ENCODE results near the gene PACSIN1.

Gene PACSIN1

GRCh38 chr6:34552620-34553019, 86.7 kb downstream of the PACSIN1 start:
- no peak for DNase-seq (ENCODE audit: low read depth)
- no peak for TF ChIP-seq CTCF (IDR thresholded peaks at IDR 0.05; ENCODE audit: low read depth, low read length, missing control alignments)
- H3K4me3 ChIP-seq (ENCODE audit: low read depth, low read length): no peak overlapping the region

- no peak for DNase-seq (ENCODE audit: low read depth)
- no peak overlapping the region for H3K4me3 ChIP-seq (ENCODE audit: low read depth, low read length)
- TF ChIP-seq CTCF (IDR thresholded peaks at IDR 0.05; ENCODE audit: low read depth, low read length, missing control alignments): no peak
Measured at GRCh38 chr6:34553146-34553545, 87.3 kb downstream of the PACSIN1 start.

- H3K4me3 ChIP-seq (ENCODE audit: low read depth, low read length): no peak overlapping the region
- no peak for DNase-seq (ENCODE audit: low read depth)
- no peak for TF ChIP-seq CTCF (IDR thresholded peaks at IDR 0.05; ENCODE audit: low read depth, low read length, missing control alignments)
Measured at GRCh38 chr6:34553750-34554149, 87.9 kb downstream of the PACSIN1 start.

DNA sequence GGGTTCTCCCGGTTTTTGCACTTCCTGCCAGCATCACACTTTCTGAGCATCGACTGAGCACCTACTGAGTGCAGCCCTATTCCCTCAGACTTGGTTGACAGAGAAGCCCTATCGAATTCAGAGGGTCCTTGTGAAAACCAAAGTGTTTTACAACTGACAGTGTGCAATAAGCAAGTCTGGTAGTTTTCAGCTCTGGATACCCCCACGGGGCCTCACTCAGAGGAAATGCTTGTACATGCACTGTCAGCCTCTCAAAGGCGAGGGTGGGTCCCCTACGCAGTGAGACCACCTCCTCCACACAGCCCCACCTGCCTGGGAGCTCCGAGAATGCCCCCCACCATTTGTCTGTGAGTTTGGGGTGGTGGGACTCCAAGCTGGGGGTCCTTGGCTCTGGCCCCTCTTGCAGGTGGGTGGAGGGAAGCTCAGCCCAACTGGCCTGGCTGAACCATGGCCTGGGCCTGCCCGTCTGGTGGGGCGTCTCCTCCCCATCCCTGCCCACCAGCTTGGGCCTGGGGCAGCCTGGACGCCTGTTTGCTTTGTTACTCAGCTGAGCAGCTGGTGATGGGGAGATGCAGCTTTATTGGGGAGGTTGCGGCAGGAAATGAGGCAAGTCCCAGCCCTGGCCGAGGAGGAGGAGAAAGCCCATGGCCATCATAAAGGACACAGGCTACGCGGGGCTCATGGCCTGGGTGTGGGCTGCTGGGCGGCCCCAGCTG, 88.6 kb downstream of the PACSIN1 start:
- no peak for DNase-seq (ENCODE audit: low read depth)
- no peak overlapping the region for H3K4me3 ChIP-seq (ENCODE audit: low read depth, low read length)
- no peak for TF ChIP-seq CTCF (IDR thresholded peaks at IDR 0.05; ENCODE audit: low read depth, low read length, missing control alignments)

GRCh38 chr6:34555007-34555322, 89.1 kb downstream of the PACSIN1 start:
- TF ChIP-seq CTCF (IDR thresholded peaks at IDR 0.05; ENCODE audit: low read depth, low read length, missing control alignments): no peak
- no peak for DNase-seq (ENCODE audit: low read depth)
- no peak overlapping the region for H3K4me3 ChIP-seq (ENCODE audit: low read depth, low read length)

DNA sequence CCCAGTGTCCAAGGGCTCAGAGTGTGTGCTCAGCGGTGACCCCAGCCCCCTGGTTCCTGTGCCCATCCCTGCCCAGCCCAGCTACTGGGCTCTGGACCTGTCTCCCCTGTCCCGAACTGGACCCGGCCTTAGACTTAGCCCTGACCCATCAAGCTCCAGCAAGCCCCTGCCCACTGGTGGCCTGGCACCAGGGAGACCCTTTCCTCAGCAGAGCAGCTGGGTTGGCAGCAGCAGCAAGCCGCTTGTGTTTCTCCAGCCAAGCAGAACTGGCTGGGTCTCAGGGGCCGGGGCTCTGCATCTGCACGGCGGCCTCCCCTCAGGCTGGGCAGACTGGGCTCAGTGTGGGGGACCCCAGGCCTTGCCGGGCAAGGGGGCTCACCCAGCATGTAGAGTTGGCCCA, 89.5 kb downstream of the PACSIN1 start:
- H3K4me3 ChIP-seq (ENCODE audit: low read depth, low read length): no peak overlapping the region
- TF ChIP-seq CTCF (IDR thresholded peaks at IDR 0.05; ENCODE audit: low read depth, low read length, missing control alignments): no peak

DNA sequence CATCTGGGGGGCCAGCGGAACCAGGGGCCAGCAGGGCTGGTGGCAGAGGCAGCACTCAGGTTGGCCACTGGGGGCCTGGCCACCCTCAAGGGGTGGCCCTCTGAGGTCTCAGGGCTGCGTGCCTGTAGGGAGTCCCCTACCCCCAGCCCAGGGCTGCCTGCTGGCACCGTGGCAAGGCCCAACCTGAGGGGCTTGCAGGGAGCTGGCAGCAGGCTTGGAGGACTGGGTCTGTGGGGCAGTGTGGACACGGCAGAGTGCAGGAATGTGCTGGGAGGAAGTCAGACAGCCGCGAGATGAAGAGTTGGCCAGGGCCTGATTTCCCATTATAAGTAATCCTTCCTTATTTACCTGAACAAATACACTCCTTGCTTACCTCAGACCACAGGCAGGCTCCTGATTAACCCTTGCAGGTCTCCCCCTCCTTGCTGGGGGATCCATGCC, 90.2 kb downstream of the PACSIN1 start, which contains the start of gene SPDEF:
TSS of gene SPDEF (minus strand) at position 299 of the 441 bp plus-strand sequence. CDS start 11,874 bp downstream, outside the sequence.
- TF ChIP-seq CTCF (IDR thresholded peaks at IDR 0.05; ENCODE audit: low read depth, low read length, missing control alignments): no peak
- H3K4me3 ChIP-seq (ENCODE audit: low read depth, low read length): no peak within 1 kb of the TSS
- DNase-seq (ENCODE audit: low read depth): no peak

More for the DNA sequence above, 89.5 kb downstream of the PACSIN1 start:
- no peak for DNase-seq (ENCODE audit: low read depth)

Measured in GM12864 (cell line).